SK-N-SH treated with all-trans-retinoic acid at 6 μM for 48 hours (cell line): ENCODE measurements around the gene KCND2.
A peak's percentile ranks its signal among the peaks of the same experiment; 100 is the strongest.

ENCODE experiments used
- ATAC-seq: fragments of 200-7000 bp; cut with Tn5 transposase; 3 replicates; pipeline ENCODE4 v1.9.1; 2020; ENCODE audit warnings: mild to moderate bottlenecking, moderate library complexity
- ARNTL ChIP-seq: fragments of 450-650 bp; formaldehyde crosslinking; IDR thresholded peaks from 2 replicates; pipeline ENCODE4 v1.5.0; 2020; ENCODE audit warnings: low read depth, mild to moderate bottlenecking, moderate library complexity, borderline replicate concordance
- CSDC2 ChIP-seq: fragments of 250-450 bp; sonication (Bioruptor Pico); IDR thresholded peaks from 2 replicates; pipeline ENCODE4 v1.5.0; 2020; ENCODE audit warnings: mild to moderate bottlenecking, moderate library complexity
- CSRNP3 ChIP-seq: fragments of 250-450 bp; sonication (Bioruptor Pico); IDR thresholded peaks from 2 replicates; pipeline ENCODE4 v1.5.1; 2021; ENCODE audit warnings: mild to moderate bottlenecking, moderate library complexity
- ESRRG ChIP-seq: fragments of 250-450 bp; sonication (Bioruptor Pico); IDR thresholded peaks from 2 replicates; pipeline ENCODE4 v1.6.1; 2021; ENCODE audit warnings: mild to moderate bottlenecking
- GLIS3 ChIP-seq: fragments of 250-450 bp; sonication (Bioruptor Pico); IDR thresholded peaks from 2 replicates; pipeline ENCODE4 v1.5.0; 2020; ENCODE audit warnings: mild to moderate bottlenecking, moderate library complexity
- OSR1 ChIP-seq: fragments of 250-450 bp; sonication (Bioruptor Pico); IDR thresholded peaks from 2 replicates; pipeline ENCODE4 v1.8.0; 2022; ENCODE audit warnings: moderate library complexity, mild to moderate bottlenecking, inconsistent platforms
- POU6F1 ChIP-seq: fragments of 250-450 bp; sonication (Bioruptor Pico); IDR thresholded peaks from 2 replicates; pipeline ENCODE4 v1.8.0; 2021; ENCODE audit warnings: low read depth, mild to moderate bottlenecking, moderate library complexity, borderline replicate concordance
- PPARA ChIP-seq: fragments of 250-450 bp; sonication (Bioruptor Pico); IDR thresholded peaks from 2 replicates; pipeline ENCODE4 v1.5.0; 2020; ENCODE audit warnings: mild to moderate bottlenecking, borderline replicate concordance
- RARB ChIP-seq: fragments of 250-450 bp; sonication (Bioruptor Pico); IDR thresholded peaks from 2 replicates; pipeline ENCODE4 v1.8.0; 2021; ENCODE audit warnings: mild to moderate bottlenecking, moderate library complexity
- SNAI2 ChIP-seq: fragments of 250-450 bp; sonication (Bioruptor Pico); IDR thresholded peaks from 2 replicates; pipeline ENCODE4 v1.5.0; 2020; ENCODE audit warnings: mild to moderate bottlenecking, moderate library complexity
- TCF4 ChIP-seq: fragments of 250-450 bp; sonication (Bioruptor Pico); IDR thresholded peaks from 2 replicates; pipeline ENCODE4 v1.8.0; 2021; ENCODE audit warnings: mild to moderate bottlenecking, moderate library complexity, borderline replicate concordance
- TSHZ2 ChIP-seq: fragments of 250-450 bp; sonication (Bioruptor Pico); IDR thresholded peaks from 2 replicates; pipeline ENCODE4 v1.5.0; 2020; ENCODE audit warnings: mild to moderate bottlenecking, moderate library complexity
- ZC3H10 ChIP-seq: fragments of 250-450 bp; sonication (Bioruptor Pico); IDR thresholded peaks from 2 replicates; pipeline ENCODE4 v1.5.1; 2021; ENCODE audit warnings: mild to moderate bottlenecking, moderate library complexity
- ZFP3 ChIP-seq: fragments of 250-450 bp; sonication (Bioruptor Pico); IDR thresholded peaks from 2 replicates; pipeline ENCODE4 v1.5.0; 2020; ENCODE audit warnings: mild to moderate bottlenecking, moderate library complexity
- ZFP30 ChIP-seq: fragments of 450-650 bp; formaldehyde crosslinking; IDR thresholded peaks from 2 replicates; pipeline ENCODE4 v1.5.0; 2022; ENCODE audit warnings: mild to moderate bottlenecking, moderate library complexity
- ZNF565 ChIP-seq: fragments of 450-650 bp; formaldehyde crosslinking; conservative IDR thresholded peaks from 2 replicates; pipeline ENCODE4 v1.5.0; 2020; ENCODE audit warnings: low read depth, mild to moderate bottlenecking, moderate library complexity
- ZNF70 ChIP-seq: fragments of 450-650 bp; formaldehyde crosslinking; IDR thresholded peaks from 2 replicates; pipeline ENCODE4 v1.5.0; 2020; ENCODE audit warnings: mild to moderate bottlenecking, moderate library complexity
- ZNF8 ChIP-seq: fragments of 450-650 bp; formaldehyde crosslinking; IDR thresholded peaks from 2 replicates; pipeline ENCODE4 v1.5.0; 2020; ENCODE audit warnings: mild to moderate bottlenecking, moderate library complexity

Gene KCND2

GRCh38 chr7:120783721-120784120 lies 510.7 kb downstream of the KCND2 start (continued):
- TF ChIP-seq TSHZ2 (CRISPR knock-in tag) (no peak), CSRNP3 (CRISPR knock-in tag) (no peak), ZFP3 (no peak), ZFP30 (CRISPR knock-in tag) (no peak), POU6F1 (CRISPR knock-in tag) (no peak), ZNF565 (CRISPR knock-in tag) (no peak), SNAI2 (CRISPR knock-in tag) (no peak), ZNF8 (no peak), OSR1 (no peak), ZC3H10 (CRISPR knock-in tag) (no peak)

GRCh38 chr7:120785095-120785494 lies 512.1 kb downstream of the KCND2 start:
- ATAC-seq = no peak
- TF ChIP-seq CSRNP3 (CRISPR knock-in tag) = no peak
- TF ChIP-seq ZNF70 (CRISPR knock-in tag) = no peak
- TF ChIP-seq RARB = no peak
- TF ChIP-seq ZFP30 (CRISPR knock-in tag) = no peak

GRCh38 chr7:120792091-120792860 lies 519.3 kb downstream of the KCND2 start:
- TF ChIP-seq ZNF8 (no peak), TCF4 (CRISPR knock-in tag) (no peak), CSDC2 (CRISPR knock-in tag) (no peak)
- ATAC-seq = peak; percentile 100

- no peak for TF ChIP-seq ZFP3
- TF ChIP-seq CSRNP3 (CRISPR knock-in tag) = no peak
- no peak for TF ChIP-seq PPARA
- no peak for TF ChIP-seq CSDC2 (CRISPR knock-in tag)
- ATAC-seq = no peak
Observed at GRCh38 chr7:120792861-120793130, 519.8 kb downstream of the KCND2 start.

- TF ChIP-seq CSDC2 (CRISPR knock-in tag) (no peak), GLIS3 (no peak), OSR1 (no peak), ZNF565 (CRISPR knock-in tag) (no peak), POU6F1 (CRISPR knock-in tag) (no peak), ESRRG (CRISPR knock-in tag) (no peak), ARNTL (no peak)
- no peak for ATAC-seq
Observed at GRCh38 chr7:120793213-120793936, 520.4 kb downstream of the KCND2 start.
